HL-60 (cell line): Measurements from ENCODE around the gene FAM78B.

Source experiments
- DNase-seq, 2 experiments: peaks; one replicate each; pipeline ENCODE4 v3.0.0-alpha.2; 2010 to 2020; ENCODE audit warnings: low read depth in 1 of 2, low spot score in 1 of 2
- H3K27ac ChIP-seq: fragments of 250-450 bp; sonication (Bioruptor Pico); replicated peaks from 2 replicates; pipeline ENCODE4 v1.5.1; 2020; ENCODE audit warnings: mild to moderate bottlenecking, moderate library complexity
- H3K27me3 ChIP-seq: fragments of 250-450 bp; sonication (Bioruptor Pico); 2 replicates; pipeline ENCODE4 v1.5.1; 2021; ENCODE audit warnings: mild to moderate bottlenecking, moderate library complexity; ENCODE audit not compliant: insufficient read depth, poor library complexity, severe bottlenecking
- H3K4me3 ChIP-seq: replicated peaks from 2 replicates; pipeline ENCODE4 v1.5.1; 2011; ENCODE audit warnings: mild to moderate bottlenecking, control low read depth, low read length; ENCODE audit not compliant: insufficient read depth
- GABPA ChIP-seq: IDR thresholded peaks from 2 replicates; pipeline ENCODE4 v1.6.1; 2012; ENCODE audit warnings: low read depth
- POLR2AphosphoS5 ChIP-seq: IDR thresholded peaks from 2 replicates; pipeline ENCODE4 v1.6.1; 2012; ENCODE audit warnings: low read depth
- SPI1 ChIP-seq: IDR thresholded peaks from 2 replicates; pipeline ENCODE4 v1.6.1; 2012; ENCODE audit warnings: low read depth, mild to moderate bottlenecking, borderline replicate concordance
- TF ChIP-seq, protein P1 (sequence below): IDR thresholded peaks from 2 replicates; pipeline ENCODE4 v1.6.1; 2012; ENCODE audit warnings: low read depth; ENCODE audit not compliant: insufficient replicate concordance
- TF ChIP-seq, protein P2 (sequence below): IDR thresholded peaks from one replicate; pipeline ENCODE4 v1.5.1; 2011; ENCODE audit warnings: low read length, control low read depth, inconsistent platforms; ENCODE audit not compliant: insufficient read depth

Gene FAM78B

DNA sequence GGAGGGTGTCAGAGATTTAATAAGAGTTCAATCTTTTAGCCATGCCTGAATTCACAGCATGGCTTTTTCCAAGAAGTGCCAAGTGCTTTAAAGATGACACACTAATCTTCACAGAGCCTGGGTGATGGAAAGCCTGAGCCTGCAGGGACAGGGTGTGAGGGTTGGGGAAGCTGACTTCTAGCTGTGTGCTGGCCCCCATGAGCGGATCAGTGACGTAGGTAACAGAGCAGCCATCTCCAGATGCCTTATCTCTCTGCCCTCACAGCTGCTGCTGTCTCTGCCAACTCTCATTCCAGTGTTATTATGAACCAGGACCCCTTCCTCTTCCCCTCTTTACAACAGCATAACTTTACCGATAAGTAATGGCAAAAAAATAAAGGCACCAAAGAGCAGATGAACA lies 30.6 kb downstream of the FAM78B start:
- no peak for DNase-seq
- no peak overlapping the region for H3K4me3 ChIP-seq
- no peak for TF ChIP-seq POLR2AphosphoS5
- TF ChIP-seq SPI1, result no peak
- TF ChIP-seq, protein P1, sequence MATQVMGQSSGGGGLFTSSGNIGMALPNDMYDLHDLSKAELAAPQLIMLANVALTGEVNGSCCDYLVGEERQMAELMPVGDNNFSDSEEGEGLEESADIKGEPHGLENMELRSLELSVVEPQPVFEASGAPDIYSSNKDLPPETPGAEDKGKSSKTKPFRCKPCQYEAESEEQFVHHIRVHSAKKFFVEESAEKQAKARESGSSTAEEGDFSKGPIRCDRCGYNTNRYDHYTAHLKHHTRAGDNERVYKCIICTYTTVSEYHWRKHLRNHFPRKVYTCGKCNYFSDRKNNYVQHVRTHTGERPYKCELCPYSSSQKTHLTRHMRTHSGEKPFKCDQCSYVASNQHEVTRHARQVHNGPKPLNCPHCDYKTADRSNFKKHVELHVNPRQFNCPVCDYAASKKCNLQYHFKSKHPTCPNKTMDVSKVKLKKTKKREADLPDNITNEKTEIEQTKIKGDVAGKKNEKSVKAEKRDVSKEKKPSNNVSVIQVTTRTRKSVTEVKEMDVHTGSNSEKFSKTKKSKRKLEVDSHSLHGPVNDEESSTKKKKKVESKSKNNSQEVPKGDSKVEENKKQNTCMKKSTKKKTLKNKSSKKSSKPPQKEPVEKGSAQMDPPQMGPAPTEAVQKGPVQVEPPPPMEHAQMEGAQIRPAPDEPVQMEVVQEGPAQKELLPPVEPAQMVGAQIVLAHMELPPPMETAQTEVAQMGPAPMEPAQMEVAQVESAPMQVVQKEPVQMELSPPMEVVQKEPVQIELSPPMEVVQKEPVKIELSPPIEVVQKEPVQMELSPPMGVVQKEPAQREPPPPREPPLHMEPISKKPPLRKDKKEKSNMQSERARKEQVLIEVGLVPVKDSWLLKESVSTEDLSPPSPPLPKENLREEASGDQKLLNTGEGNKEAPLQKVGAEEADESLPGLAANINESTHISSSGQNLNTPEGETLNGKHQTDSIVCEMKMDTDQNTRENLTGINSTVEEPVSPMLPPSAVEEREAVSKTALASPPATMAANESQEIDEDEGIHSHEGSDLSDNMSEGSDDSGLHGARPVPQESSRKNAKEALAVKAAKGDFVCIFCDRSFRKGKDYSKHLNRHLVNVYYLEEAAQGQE, result no peak
- TF ChIP-seq, protein P2, sequence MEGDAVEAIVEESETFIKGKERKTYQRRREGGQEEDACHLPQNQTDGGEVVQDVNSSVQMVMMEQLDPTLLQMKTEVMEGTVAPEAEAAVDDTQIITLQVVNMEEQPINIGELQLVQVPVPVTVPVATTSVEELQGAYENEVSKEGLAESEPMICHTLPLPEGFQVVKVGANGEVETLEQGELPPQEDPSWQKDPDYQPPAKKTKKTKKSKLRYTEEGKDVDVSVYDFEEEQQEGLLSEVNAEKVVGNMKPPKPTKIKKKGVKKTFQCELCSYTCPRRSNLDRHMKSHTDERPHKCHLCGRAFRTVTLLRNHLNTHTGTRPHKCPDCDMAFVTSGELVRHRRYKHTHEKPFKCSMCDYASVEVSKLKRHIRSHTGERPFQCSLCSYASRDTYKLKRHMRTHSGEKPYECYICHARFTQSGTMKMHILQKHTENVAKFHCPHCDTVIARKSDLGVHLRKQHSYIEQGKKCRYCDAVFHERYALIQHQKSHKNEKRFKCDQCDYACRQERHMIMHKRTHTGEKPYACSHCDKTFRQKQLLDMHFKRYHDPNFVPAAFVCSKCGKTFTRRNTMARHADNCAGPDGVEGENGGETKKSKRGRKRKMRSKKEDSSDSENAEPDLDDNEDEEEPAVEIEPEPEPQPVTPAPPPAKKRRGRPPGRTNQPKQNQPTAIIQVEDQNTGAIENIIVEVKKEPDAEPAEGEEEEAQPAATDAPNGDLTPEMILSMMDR, result no peak
- no peak for TF ChIP-seq GABPA
- no peak overlapping the region for H3K27ac ChIP-seq
- H3K27me3 ChIP-seq, result no peaks in the 10 kb centered on the region

DNA sequence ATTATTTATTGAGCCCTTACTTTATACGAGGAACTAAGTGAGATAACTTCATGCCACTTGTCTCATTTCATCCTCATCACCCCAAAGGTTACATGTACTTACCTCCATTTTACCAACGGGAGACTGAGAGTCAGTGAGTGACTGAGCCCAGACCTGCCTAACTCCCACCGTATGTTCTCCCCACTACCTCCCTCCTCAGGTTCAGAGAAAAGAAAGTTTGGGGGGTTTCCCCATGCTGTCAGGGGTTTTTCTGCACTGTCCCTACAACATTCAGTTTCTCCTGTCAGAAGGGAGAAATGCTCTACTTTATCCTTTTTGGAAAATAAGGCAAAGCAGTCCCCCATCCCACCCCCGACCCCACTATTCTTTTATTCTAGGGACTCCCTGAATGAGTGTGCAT lies 32.9 kb downstream of the FAM78B start:
- TF ChIP-seq POLR2AphosphoS5, result no peak
- TF ChIP-seq SPI1, result no peak
- TF ChIP-seq GABPA, result no peak
- TF ChIP-seq, protein P1, result no peak
- TF ChIP-seq, protein P2, result no peak
- Histone ChIP-seq H3K4me3 (no peak overlapping the region), H3K27ac (no peak overlapping the region), H3K27me3 (no peaks in the 10 kb centered on the region)
- no peak for DNase-seq

DNA sequence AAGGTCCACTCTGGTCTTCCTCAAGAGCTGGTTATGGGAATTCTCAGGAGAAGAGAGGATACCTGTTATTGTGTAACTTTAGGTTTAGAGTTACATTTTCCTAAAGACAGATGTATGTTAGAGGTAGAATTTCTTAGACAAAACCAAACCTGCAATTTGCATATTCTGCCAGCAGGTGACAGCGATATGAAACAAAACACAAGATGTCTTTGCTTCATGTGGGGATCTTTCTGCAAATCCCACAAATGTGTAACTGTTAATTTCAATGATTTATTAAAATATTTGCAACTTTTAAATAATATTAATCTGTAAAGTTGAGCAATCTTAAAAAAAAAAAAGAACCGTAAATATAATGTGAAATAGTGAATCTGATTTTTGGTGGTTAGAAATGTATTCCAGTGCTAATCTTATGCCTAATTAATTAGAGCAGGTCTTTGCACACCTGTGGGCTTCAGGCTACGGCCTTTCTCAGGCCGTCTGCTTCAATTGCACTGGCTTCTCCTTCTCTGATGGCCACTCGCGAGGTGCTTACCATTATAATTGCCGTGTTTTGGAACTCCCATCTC lies 33.4 kb downstream of the FAM78B start:
- Histone ChIP-seq H3K27me3 (no peaks in the 10 kb centered on the region), H3K4me3 (no peak overlapping the region), H3K27ac (no peak overlapping the region)
- DNase-seq, result peak in 1 of 2 experiments; percentile 6
- TF ChIP-seq, protein P2, result peak; percentile 67
- TF ChIP-seq SPI1, result no peak

DNA sequence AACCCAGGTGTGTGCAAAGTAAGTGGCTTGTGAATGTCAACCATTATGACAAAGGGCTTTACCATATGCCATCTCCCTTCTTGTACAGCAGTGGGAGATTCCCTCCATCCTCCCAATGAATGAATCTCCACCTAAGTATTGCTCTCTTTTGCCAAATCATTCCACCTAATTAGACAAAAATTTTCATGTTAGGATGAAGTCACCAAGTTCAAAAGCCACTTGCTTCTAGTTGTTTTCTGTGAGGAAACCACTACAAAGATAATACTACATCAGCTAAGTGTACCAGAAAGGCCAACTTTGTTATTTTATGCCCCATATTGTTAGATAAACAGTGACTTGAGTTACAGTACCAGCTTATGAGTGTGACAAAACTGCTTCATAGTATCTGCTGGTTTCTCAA lies 34.3 kb downstream of the FAM78B start:
- Histone ChIP-seq H3K27me3 (no peaks in the 10 kb centered on the region), H3K4me3 (no peak overlapping the region), H3K27ac (no peak overlapping the region)
- TF ChIP-seq SPI1 (no peak), POLR2AphosphoS5 (no peak), GABPA (no peak)
- TF ChIP-seq, protein P2, result no peak
- TF ChIP-seq, protein P1, result no peak
- DNase-seq, result no peak
